Suprapubic skin (tissue), 4 donors: Measurements from ENCODE around the gene BIRC6. TPM values are rescaled to one million over a fixed set of nuclear protein-coding genes. Genes with fewer than 3 reads are reported as not detected.

Source experiments
- DNase-seq, 2 donors: peaks; one replicate each; pipeline ENCODE4 v3.0.0-alpha.2; 2019; ENCODE audit warnings: low spot score in 2 of 2
- H3K27ac ChIP-seq: fragments of 200-600 bp; sonication (generic); one replicate; pipeline ENCODE4 v1.5.1; 2019
- H3K27me3 ChIP-seq: fragments of 200-600 bp; sonication (generic); one replicate; pipeline ENCODE4 v1.5.1; 2019
- H3K36me3 ChIP-seq: fragments of 200-600 bp; sonication (generic); one replicate; pipeline ENCODE4 v1.5.1; 2019
- H3K4me1 ChIP-seq: fragments of 200-600 bp; sonication (generic); one replicate; pipeline ENCODE4 v1.5.1; 2019
- H3K4me3 ChIP-seq: fragments of 200-600 bp; sonication (generic); one replicate; pipeline ENCODE4 v1.5.1; 2019; ENCODE audit warnings: mild to moderate bottlenecking
- H3K9me3 ChIP-seq: fragments of 200-600 bp; sonication (generic); one replicate; pipeline ENCODE4 v1.5.1; 2019
- EP300 ChIP-seq: sonication (generic); formaldehyde crosslinking; IDR thresholded peaks from one replicate; pipeline ENCODE4 v1.6.1; 2017; ENCODE audit warnings: antibody characterized with exemption
- POLR2A ChIP-seq, 2 donors: fragments of 450-650 bp; IDR thresholded peaks; one replicate each; pipeline ENCODE4 v1.6.1; 2017; ENCODE audit warnings: antibody characterized with exemption in 2 of 2, mild to moderate bottlenecking in 2 of 2, moderate library complexity in 2 of 2
- POLR2AphosphoS5 ChIP-seq, 3 donors: sonication (generic); formaldehyde crosslinking; IDR thresholded peaks; one replicate each; pipeline ENCODE4 v1.6.1; 2017; ENCODE audit warnings: antibody characterized with exemption in 3 of 3
- WGBS: methylation state at CpG from one replicate; pipeline ENCODE4 v1.1.5; 2018; 5-methylcytosine and 5-hydroxymethylcytosine counted together
- total RNA-seq, 4 donors: library from RNA; depleted of rRNA; stranded (reverse); fragments of >200 nt; gene quantifications; one replicate each; pipeline ENCODE4 v1.1.0, GENCODE V29; 2016
- TF ChIP-seq, protein P1 (sequence below), 2 donors: fragments of 200-600 bp in 1 of 2; fragments of 450-650 bp in 1 of 2; sonication (generic) in 1 of 2; IDR thresholded peaks; one replicate each; pipeline ENCODE4 v1.5.1; 2016 to 2019; ENCODE audit warnings: antibody characterized with exemption in 2 of 2, mild to moderate bottlenecking in 1 of 2, moderate library complexity in 1 of 2

The BIRC6 gene
- total RNA-seq, 4 donors from 2014 or later: 101 to 319 (median 109) TPM

DNA sequence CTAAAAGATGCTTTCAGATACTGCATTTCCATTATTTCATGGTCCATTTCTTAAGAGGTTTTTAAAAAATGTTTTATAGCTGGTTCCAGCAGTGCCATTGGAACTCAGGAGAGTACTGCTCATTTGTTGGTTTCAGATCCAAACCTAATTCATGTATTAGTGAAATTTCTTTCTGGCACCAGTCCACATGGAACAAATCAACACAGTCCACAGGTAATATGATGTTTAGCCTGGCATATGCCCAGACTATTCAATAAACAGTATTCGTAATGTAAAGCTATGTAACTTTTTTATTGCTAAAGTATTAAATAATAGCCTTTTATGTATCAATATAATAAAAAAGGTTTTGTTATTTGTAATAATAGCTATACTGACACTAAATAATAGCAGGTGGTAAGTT lies 134.5 kb downstream of the BIRC6 start:
- no peak overlapping the region for H3K27ac ChIP-seq
- TF ChIP-seq POLR2A (IDR thresholded peaks at IDR 0.05) (no peak), POLR2AphosphoS5 (IDR thresholded peaks at IDR 0.05) (no peak), EP300 (no peak)
- TF ChIP-seq, protein P1, sequence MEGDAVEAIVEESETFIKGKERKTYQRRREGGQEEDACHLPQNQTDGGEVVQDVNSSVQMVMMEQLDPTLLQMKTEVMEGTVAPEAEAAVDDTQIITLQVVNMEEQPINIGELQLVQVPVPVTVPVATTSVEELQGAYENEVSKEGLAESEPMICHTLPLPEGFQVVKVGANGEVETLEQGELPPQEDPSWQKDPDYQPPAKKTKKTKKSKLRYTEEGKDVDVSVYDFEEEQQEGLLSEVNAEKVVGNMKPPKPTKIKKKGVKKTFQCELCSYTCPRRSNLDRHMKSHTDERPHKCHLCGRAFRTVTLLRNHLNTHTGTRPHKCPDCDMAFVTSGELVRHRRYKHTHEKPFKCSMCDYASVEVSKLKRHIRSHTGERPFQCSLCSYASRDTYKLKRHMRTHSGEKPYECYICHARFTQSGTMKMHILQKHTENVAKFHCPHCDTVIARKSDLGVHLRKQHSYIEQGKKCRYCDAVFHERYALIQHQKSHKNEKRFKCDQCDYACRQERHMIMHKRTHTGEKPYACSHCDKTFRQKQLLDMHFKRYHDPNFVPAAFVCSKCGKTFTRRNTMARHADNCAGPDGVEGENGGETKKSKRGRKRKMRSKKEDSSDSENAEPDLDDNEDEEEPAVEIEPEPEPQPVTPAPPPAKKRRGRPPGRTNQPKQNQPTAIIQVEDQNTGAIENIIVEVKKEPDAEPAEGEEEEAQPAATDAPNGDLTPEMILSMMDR (IDR thresholded peaks at IDR 0.05): no peak
- DNase-seq: no peak
- H3K4me3 ChIP-seq: no peak overlapping the region
- H3K9me3 ChIP-seq: no peaks in the 10 kb centered on the region
- H3K36me3 ChIP-seq: peaks cover 56% of the 10 kb centered on the region
- H3K4me1 ChIP-seq: no peaks in the 10 kb centered on the region
- no peaks in the 10 kb centered on the region for H3K27me3 ChIP-seq
- 82% methylated on average over 1 of the region's 1 CpG for WGBS

DNA sequence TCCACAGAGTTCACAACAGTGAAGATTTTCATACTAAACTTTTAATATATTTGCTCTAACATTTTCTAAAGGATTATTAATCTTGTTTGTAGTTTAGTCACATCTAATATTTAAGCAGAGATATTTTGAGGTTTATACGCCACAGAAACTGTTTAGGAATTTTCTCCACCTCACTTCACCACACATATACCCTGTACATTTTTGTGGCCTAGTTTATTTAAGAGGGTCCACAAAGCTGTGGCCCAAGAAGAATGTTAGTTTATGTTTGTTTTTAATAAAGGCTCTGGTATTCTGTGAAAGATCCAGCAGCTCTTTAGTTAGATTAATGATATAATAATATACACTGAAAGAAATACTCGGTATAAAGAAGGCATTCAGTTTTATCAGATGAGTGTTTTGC lies 138.3 kb downstream of the BIRC6 start:
- peaks cover 51% of the 10 kb centered on the region for H3K36me3 ChIP-seq
- H3K4me3 ChIP-seq: no peak overlapping the region
- no peaks in the 10 kb centered on the region for H3K27me3 ChIP-seq
- no peak overlapping the region for H3K27ac ChIP-seq
- DNase-seq: no peak
- no peak for TF ChIP-seq POLR2A (IDR thresholded peaks at IDR 0.05)
- no peak for TF ChIP-seq EP300
- TF ChIP-seq, protein P1 (IDR thresholded peaks at IDR 0.05): no peak
- TF ChIP-seq POLR2AphosphoS5 (IDR thresholded peaks at IDR 0.05): no peak
- 90% methylated on average over 2 of the region's 2 CpGs for WGBS
- no peaks in the 10 kb centered on the region for H3K9me3 ChIP-seq
- no peaks in the 10 kb centered on the region for H3K4me1 ChIP-seq

DNA sequence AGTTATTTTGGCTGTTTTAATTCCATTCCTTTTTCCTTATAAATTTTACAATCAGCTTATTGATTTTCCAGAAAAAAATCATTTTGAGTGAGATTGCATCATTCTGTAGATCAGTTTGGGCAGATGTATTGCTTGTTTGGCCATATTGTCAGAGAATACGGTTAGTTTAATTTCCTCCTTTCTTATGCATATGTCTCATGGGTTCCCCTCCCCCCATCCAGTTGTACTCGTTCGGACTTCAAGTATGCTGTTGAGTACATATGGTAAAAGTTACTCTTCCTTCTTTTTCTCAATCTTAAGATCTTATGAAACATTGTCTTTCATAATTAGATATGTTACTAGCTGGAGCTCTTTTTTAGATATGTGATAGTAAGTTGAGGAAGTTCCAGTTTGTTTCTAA lies 139.8 kb downstream of the BIRC6 start:
- Histone ChIP-seq H3K9me3 (no peaks in the 10 kb centered on the region), H3K27me3 (no peaks in the 10 kb centered on the region), H3K27ac (no peak overlapping the region), H3K36me3 (peaks cover 63% of the 10 kb centered on the region), H3K4me1 (no peaks in the 10 kb centered on the region), H3K4me3 (no peak overlapping the region)
- WGBS: 71% methylated on average over 3 of the region's 3 CpGs
- TF ChIP-seq POLR2A (IDR thresholded peaks at IDR 0.05) (no peak), POLR2AphosphoS5 (IDR thresholded peaks at IDR 0.05) (no peak), EP300 (no peak)
- TF ChIP-seq, protein P1 (IDR thresholded peaks at IDR 0.05): no peak
- no peak for DNase-seq

DNA sequence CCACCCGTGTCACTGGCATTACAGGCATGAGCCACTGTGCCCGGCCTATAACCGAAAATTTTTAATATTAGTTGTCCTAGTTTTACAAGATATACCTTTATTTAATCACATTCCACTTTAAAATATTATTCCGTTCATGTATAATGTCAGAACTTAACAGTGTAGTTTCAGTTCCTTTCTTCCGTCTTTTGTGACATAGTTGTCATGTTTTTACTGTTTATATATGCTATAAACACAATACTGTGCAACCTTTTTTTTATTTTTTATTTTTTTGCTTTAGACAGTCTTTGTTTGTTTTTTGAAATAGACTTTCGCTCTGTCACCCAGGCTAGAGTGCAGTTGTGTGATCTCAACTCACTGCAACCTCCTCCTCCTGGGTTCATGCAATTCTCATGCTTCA lies 141.5 kb downstream of the BIRC6 start:
- no peak for TF ChIP-seq POLR2AphosphoS5 (IDR thresholded peaks at IDR 0.05)
- TF ChIP-seq, protein P1 (IDR thresholded peaks at IDR 0.05): no peak
- TF ChIP-seq POLR2A (IDR thresholded peaks at IDR 0.05): no peak
- no peak for TF ChIP-seq EP300
- 95% methylated on average over 6 of the region's 6 CpGs for WGBS
- peaks cover 73% of the 10 kb centered on the region for H3K36me3 ChIP-seq

DNA sequence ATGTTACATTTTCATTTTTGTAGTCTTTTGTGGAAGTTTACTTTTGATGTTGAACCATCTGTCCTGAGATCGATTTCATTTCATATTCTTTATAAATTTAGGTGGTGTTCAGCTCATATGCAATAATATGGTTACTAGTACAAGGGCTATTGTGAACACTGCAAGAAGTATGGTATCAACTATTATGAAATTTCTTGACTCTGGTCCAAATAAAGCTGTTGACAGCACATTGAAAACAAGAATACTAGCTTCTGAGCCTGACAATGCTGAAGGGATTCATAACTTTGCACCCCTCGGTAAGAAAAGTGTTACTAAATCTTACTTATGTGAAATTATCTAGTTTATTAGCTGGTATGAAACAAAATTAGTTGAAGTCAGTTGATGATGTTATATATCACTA lies 146.1 kb downstream of the BIRC6 start:
- H3K27me3 ChIP-seq: no peaks in the 10 kb centered on the region
- no peak overlapping the region for H3K4me3 ChIP-seq
- H3K27ac ChIP-seq: no peak overlapping the region
- 97% methylated on average over 2 of the region's 2 CpGs for WGBS
- TF ChIP-seq EP300 (no peak), POLR2AphosphoS5 (IDR thresholded peaks at IDR 0.05) (no peak)
- H3K9me3 ChIP-seq: no peaks in the 10 kb centered on the region
- no peak for DNase-seq
- H3K4me1 ChIP-seq: no peaks in the 10 kb centered on the region
- H3K36me3 ChIP-seq: peaks cover 85% of the 10 kb centered on the region

More for the DNA sequence above, 141.5 kb downstream of the BIRC6 start:
- no peak overlapping the region for H3K4me3 ChIP-seq
- H3K27me3 ChIP-seq: no peaks in the 10 kb centered on the region
- no peaks in the 10 kb centered on the region for H3K4me1 ChIP-seq
- no peaks in the 10 kb centered on the region for H3K9me3 ChIP-seq
- no peak overlapping the region for H3K27ac ChIP-seq
- DNase-seq: no peak

DNA sequence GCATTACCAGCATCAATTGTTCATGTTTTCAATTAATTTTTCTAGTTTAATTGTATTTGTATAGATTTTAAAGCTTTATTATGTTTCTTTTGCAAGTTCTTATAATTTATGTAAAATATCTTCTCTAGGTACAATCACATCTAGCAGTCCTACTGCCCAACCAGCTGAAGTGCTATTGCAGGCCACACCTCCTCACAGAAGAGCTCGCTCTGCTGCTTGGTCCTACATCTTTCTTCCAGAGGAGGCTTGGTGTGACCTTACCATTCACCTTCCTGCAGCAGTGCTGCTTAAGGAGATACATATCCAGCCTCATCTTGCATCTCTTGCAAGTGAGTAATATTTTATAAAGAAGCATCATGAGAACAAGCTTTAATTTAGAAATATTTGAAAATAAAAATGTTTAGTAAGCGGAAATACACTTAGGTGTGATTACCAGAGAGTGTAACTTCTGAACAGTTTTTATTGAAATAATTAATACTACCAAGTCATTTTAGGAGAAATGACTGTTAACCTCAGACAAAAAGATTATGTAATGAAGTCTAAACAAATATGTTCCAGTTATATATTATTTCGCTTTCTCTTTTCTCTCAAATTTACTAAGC lies 148.2 kb downstream of the BIRC6 start:
- no peak for TF ChIP-seq POLR2AphosphoS5 (IDR thresholded peaks at IDR 0.05)
- no peak for TF ChIP-seq EP300
- no peak for TF ChIP-seq POLR2A (IDR thresholded peaks at IDR 0.05)
- TF ChIP-seq, protein P1 (IDR thresholded peaks at IDR 0.05): no peak

More for the DNA sequence above, 148.2 kb downstream of the BIRC6 start:
- H3K27me3 ChIP-seq: no peaks in the 10 kb centered on the region
- no peaks in the 10 kb centered on the region for H3K9me3 ChIP-seq
- no peak for DNase-seq
- no peak overlapping the region for H3K27ac ChIP-seq
- no peaks in the 10 kb centered on the region for H3K4me1 ChIP-seq
- no peak overlapping the region for H3K4me3 ChIP-seq
- WGBS: 96% methylated on average over 3 of the region's 3 CpGs
- H3K36me3 ChIP-seq: peaks cover 89% of the 10 kb centered on the region
